BE2C (cell line): ENCODE data around the gene GALNT9.

Source experiments
- DNase-seq: peaks from one replicate; pipeline ENCODE4 v3.0.0-alpha.2; 2020
- H3K27me3 ChIP-seq: fragments of 250-450 bp; sonication (Bioruptor Pico); 2 replicates; pipeline ENCODE4 v1.5.1; 2020; ENCODE audit warnings: mild to moderate bottlenecking
- H3K36me3 ChIP-seq: fragments of 250-450 bp; sonication (Bioruptor Pico); 2 replicates; pipeline ENCODE4 v1.5.1; 2020; ENCODE audit warnings: mild to moderate bottlenecking
- H3K4me1 ChIP-seq: fragments of 250-450 bp; sonication (Bioruptor Pico); 2 replicates; pipeline ENCODE4 v1.5.1; 2020
- H3K4me3 ChIP-seq: 2 replicates; pipeline ENCODE4 v1.5.1; 2011; ENCODE audit warnings: low read depth, low read length
- H3K9me3 ChIP-seq: fragments of 250-450 bp; sonication (Bioruptor Pico); 2 replicates; pipeline ENCODE4 v1.5.1; 2020
- TF ChIP-seq, protein P1 (sequence below): IDR thresholded peaks from 2 replicates; pipeline ENCODE4 v1.5.1; 2012; ENCODE audit warnings: mild to moderate bottlenecking, low read depth, low read length

GALNT9 gene

DNA sequence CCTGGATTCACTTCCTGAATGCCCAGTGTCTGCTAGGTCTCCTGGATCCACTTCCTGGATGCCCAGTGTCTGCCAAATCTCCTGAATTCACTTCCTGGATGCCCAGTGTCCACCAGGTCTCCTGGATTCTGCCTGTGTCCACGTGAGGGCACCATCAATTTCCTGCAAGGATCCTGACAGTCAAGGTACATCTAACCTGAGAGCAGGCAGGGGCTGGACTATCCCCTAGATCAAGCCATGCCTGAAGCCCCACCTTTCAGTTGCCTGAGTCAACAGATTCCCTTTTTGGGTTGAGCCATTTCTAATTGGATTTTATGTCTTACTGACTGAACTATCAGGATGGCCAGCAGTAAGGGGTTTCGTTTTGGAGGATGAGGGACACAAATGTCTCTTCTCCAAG lies 49.5 kb downstream of the GALNT9 start:
- H3K4me1 ChIP-seq = no peaks in the 10 kb centered on the region
- H3K4me3 ChIP-seq = no peak overlapping the region
- no peak for DNase-seq
- TF ChIP-seq, protein P1, sequence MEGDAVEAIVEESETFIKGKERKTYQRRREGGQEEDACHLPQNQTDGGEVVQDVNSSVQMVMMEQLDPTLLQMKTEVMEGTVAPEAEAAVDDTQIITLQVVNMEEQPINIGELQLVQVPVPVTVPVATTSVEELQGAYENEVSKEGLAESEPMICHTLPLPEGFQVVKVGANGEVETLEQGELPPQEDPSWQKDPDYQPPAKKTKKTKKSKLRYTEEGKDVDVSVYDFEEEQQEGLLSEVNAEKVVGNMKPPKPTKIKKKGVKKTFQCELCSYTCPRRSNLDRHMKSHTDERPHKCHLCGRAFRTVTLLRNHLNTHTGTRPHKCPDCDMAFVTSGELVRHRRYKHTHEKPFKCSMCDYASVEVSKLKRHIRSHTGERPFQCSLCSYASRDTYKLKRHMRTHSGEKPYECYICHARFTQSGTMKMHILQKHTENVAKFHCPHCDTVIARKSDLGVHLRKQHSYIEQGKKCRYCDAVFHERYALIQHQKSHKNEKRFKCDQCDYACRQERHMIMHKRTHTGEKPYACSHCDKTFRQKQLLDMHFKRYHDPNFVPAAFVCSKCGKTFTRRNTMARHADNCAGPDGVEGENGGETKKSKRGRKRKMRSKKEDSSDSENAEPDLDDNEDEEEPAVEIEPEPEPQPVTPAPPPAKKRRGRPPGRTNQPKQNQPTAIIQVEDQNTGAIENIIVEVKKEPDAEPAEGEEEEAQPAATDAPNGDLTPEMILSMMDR = no peak
- H3K9me3 ChIP-seq = no peaks in the 10 kb centered on the region
- no peaks in the 10 kb centered on the region for H3K36me3 ChIP-seq
- peaks cover 44% of the 10 kb centered on the region for H3K27me3 ChIP-seq

- DNase-seq = no peak
Observed at GRCh38 chr12:132279184-132279889, 50.1 kb downstream of the GALNT9 start.

DNA sequence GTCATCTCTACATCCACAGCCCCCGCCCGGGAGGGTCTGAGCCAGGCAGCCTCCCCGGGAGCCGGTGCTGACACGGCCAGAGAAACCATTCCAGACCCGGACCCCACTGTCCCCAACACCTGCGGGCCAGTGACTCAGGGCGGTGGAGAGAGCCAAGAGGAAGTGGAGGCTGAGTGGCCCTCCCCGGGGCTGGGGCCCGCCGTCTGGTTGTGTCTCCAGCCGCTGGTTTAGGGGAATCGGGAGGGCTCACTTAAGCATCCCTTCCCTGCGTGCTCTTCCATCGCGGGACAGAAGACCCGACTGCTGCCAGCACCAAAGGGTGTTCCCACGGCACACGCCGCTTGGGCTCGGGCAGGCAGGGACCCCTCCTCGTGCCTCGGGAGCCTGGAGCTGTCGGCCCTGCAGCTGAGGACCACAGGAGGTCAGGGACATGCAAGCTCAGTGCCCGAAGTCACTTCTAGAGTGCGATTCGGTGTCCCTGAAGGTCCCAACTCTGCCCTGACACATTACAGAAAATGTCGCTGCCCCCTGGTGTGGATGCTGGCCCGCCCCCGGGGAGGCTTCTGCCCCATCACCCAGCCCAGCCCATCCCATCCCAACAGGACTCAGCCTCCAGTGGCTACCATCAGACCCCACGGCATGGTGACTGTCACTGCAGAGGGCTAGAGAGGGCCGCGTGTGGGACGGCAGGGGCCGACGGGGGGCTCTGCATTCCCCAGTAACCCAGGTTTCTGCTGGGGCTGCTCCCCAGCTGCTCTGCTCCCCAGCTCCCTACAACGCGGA lies 50.8 kb downstream of the GALNT9 start:
- H3K4me1 ChIP-seq = no peaks in the 10 kb centered on the region
- TF ChIP-seq, protein P1 = no peak

More at GRCh38 chr12:132279184-132279889, 50.1 kb downstream of the GALNT9 start:
- no peaks in the 10 kb centered on the region for H3K4me1 ChIP-seq
- H3K4me3 ChIP-seq = no peak overlapping the region
- no peaks in the 10 kb centered on the region for H3K36me3 ChIP-seq
- no peaks in the 10 kb centered on the region for H3K9me3 ChIP-seq
- TF ChIP-seq, protein P1 = no peak
- H3K27me3 ChIP-seq = peaks cover 43% of the 10 kb centered on the region

DNA sequence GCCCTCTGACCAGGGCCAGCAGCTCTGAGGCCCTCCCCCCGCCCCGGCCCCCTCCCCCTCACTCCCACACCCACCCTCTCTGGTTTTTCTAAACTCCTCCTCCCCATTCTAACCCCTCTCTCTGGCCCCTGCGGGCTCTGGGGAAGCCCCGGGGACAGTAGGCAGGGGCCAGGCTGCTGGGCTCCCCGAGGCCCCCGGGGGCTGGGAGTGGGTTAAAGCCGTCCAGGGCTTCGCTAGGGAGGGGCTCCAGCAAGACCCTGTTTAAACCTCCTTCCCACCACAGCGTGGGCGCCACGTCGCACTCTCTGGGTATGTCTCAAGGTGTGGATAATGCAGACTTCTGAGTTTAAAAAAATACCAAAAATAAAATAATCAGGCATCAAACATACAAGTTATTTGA lies 51.4 kb downstream of the GALNT9 start:
- no peak overlapping the region for H3K4me3 ChIP-seq
- no peaks in the 10 kb centered on the region for H3K9me3 ChIP-seq
- DNase-seq = no peak
- no peaks in the 10 kb centered on the region for H3K36me3 ChIP-seq
- peaks cover 43% of the 10 kb centered on the region for H3K27me3 ChIP-seq
- no peaks in the 10 kb centered on the region for H3K4me1 ChIP-seq
- TF ChIP-seq, protein P1 = no peak

More for the DNA sequence above, 50.8 kb downstream of the GALNT9 start:
- peaks cover 43% of the 10 kb centered on the region for H3K27me3 ChIP-seq
- no peak overlapping the region for H3K4me3 ChIP-seq
- no peaks in the 10 kb centered on the region for H3K36me3 ChIP-seq
- no peak for DNase-seq
- H3K9me3 ChIP-seq = no peaks in the 10 kb centered on the region

DNA sequence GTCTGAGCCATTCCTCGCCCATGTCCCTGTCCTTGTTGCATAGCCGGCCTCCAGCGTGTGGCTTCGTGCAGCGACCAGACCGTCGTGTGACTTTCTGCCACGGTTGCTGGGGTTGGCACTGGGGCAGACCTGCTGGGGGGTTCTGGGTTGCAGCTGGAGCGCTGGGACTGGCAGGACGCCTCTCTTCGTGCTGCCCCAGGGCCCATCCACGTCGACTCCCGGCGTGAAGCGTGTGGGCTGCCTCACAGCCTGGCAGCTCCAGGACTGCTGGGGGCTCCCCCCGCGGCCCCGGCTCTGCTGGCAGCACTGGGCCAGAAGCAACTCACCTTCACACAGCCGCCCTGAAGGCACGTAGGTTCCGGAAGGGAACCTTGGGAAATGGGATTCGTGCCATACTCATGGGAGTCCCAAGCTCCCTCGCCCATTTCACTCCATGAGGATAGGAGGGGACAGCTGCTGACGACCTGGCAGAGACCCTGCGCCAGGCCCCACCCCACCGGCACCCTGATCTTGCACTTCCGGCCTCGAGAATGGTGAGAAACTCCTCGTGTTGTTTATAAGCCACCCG lies 51.9 kb downstream of the GALNT9 start:
- H3K27me3 ChIP-seq = peaks cover 41% of the 10 kb centered on the region
- no peaks in the 10 kb centered on the region for H3K4me1 ChIP-seq
- H3K4me3 ChIP-seq = no peak overlapping the region
- DNase-seq = no peak
- H3K9me3 ChIP-seq = no peaks in the 10 kb centered on the region
- H3K36me3 ChIP-seq = no peaks in the 10 kb centered on the region
- TF ChIP-seq, protein P1 = no peak
